ENCODE results near the gene SELENOS. TPM values are rescaled to one million over a fixed set of nuclear protein-coding genes. Genes with fewer than 3 reads are reported as not detected.
"Not testable (repeated sequence)": the region's sequence is repeated elsewhere in the genome, so short reads cannot be mapped to it uniquely, and the experiment has no call there.

SELENOS gene
- total and polyA plus RNA-seq, 12 donors, result 28.4 to 192 (median 43.2) TPM

DNA sequence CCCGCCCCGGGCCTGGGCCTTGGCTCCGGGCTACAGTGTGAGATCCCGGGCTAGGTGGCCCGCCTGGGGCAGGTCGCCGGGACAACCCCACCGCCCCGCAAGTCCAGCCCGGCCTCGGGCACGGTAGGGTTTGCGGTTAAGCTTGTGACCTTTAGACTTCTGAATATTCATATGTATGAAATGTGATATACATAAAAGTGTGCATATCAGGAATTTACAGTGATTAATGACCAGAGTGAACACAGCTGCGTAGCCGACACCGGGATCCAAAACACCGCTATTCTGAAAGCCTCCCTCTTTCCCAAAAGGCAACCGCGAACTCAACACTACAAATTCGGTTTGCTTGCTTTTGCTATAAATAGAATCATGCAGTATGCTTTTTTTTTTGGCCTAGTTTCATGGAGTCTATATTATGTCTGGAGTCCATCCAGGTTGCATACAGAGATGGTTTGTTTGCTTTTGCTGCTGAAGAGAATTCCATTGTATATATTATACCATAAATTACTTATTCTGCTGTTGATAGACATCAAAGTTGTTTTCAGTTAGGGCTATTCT, 18.4 kb upstream of the SELENOS start:
- no peaks in the 10 kb centered on the region for H3K27me3 ChIP-seq
- no peak for DNase-seq
- peak in 2 of 8 donors; percentile 60 to 75 for ATAC-seq
- intact Hi-C loops (cut with DNase I), result loop anchor here in 6 of 10 donors (5.0 to 10.0 kb wide), 5 partner anchors 69 to 357 kb away; partner anchors contain the start of gene TM2D3 (in 2 of the 6)
- H3K4me3 ChIP-seq, result peak overlapping the region; percentile 58 to 99 (median 91)
- peaks cover 0 to 21% (median 4%) of the 10 kb centered on the region in 9 donors for H3K36me3 ChIP-seq
- H3K9me3 ChIP-seq, result no peaks in the 10 kb centered on the region
- 0 to 1% methylated on average over 20 of the region's 20 CpGs for WGBS, 2 donors
- TF ChIP-seq, protein P1, sequence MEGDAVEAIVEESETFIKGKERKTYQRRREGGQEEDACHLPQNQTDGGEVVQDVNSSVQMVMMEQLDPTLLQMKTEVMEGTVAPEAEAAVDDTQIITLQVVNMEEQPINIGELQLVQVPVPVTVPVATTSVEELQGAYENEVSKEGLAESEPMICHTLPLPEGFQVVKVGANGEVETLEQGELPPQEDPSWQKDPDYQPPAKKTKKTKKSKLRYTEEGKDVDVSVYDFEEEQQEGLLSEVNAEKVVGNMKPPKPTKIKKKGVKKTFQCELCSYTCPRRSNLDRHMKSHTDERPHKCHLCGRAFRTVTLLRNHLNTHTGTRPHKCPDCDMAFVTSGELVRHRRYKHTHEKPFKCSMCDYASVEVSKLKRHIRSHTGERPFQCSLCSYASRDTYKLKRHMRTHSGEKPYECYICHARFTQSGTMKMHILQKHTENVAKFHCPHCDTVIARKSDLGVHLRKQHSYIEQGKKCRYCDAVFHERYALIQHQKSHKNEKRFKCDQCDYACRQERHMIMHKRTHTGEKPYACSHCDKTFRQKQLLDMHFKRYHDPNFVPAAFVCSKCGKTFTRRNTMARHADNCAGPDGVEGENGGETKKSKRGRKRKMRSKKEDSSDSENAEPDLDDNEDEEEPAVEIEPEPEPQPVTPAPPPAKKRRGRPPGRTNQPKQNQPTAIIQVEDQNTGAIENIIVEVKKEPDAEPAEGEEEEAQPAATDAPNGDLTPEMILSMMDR (IDR thresholded peaks at IDR 0.05), result no peak
- peak overlapping the region; percentile 90 to 99 (median 96) for H3K27ac ChIP-seq
- peaks cover 0 to 43% (median 34%) of the 10 kb centered on the region in 9 donors for H3K4me1 ChIP-seq

DNA sequence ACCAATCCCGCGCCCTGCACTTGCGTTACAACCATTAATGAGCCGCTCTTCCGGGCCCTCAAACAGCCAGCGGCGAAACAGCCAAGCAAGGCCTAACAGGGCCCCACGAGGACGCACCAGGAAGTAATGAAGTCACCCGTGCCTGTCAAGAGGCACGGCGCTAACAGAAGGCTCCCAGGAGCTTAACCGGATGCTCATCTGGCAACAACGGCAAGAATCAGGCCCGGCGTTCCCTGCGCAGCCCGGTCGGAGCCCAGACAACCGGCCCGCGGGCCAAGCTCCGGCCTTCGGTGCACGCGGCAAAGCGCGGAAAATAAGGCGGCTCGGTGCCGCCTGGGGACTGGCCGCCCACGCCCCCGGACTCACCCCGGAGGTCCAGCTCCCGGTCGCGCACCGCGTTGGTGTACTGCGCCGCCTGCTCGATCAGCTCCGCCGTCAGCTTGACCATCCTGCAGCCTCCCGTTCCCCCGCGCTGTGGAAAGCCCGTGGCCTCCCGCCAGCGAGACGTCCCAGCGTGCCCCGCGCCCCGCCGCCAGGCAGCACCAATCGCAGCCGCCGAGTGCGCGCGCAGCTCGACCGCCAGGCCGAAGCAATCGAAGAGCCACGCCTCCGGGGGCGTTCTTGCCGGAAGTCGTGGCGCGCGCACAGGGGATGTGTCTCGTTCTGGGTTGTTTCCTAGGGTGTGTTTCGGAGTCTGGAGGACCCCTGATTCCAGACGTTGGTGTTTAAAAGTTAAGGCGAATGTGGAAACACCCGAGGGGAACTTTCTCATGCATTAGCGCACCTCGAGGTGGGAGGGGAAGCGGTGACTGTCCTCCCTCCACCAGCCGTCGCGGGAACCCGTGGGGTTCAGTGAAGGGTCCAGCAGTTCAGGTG, 17.7 kb upstream of the SELENOS start, which contains the start of gene SNRPA1:
TSS of gene SNRPA1 (minus strand) at position 518 of the 876 bp plus-strand sequence. CDS start at position 448, 70 bp downstream.
- TF ChIP-seq, protein P1 (IDR thresholded peaks at IDR 0.05), result no peak
- H3K36me3 ChIP-seq, result peaks cover 0 to 29% (median 11%) of the 10 kb centered on the region in 9 donors
- intact Hi-C loops (cut with DNase I), result loop anchor here in 6 of 10 donors (5.0 to 10.0 kb wide), 5 partner anchors 70 to 357 kb away; partner anchors contain the start of gene TM2D3 (in 2 of the 6)
- peak within 1 kb of the TSS; percentile 58 to 99 (median 91) for H3K4me3 ChIP-seq
- H3K4me1 ChIP-seq, result peaks cover 0 to 43% (median 34%) of the 10 kb centered on the region in 9 donors
- H3K27ac ChIP-seq, result peak within 1 kb of the TSS; percentile 90 to 99 (median 96)
- no peaks in the 10 kb centered on the region for H3K9me3 ChIP-seq
- ATAC-seq, result peak; percentile 93 to 96 (median 94)
- H3K27me3 ChIP-seq, result no peaks in the 10 kb centered on the region
- WGBS, 2 donors, result 0 to 1% methylated on average over 87 of the region's 87 CpGs
- DNase-seq, result peak; percentile 97 to 99

DNA sequence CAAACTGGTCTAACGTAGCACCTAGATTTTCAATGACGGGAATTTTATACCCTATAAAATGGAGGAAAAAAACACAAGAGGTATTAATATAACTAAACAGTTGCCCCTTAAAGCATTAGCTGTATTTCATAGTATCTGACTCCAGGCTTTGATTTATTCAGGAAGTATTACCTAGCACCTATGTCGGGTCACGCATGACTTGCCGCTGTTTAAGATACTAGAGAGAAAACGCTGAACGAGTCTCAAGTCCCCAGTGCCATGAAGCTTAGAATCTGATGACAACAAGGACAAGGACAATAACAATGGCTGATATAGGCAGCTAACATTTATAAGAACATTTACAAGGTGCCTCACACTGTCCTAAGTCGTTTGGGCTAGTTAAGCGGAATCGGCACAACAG, 15.8 kb upstream of the SELENOS start:
- intact Hi-C loops (cut with DNase I), result loop anchor here in 1 of 10 donors (10.0 kb wide), 2 partner anchors 72 to 202 kb away; no protein-coding TSS in a partner anchor
- H3K36me3 ChIP-seq, result peaks cover 0 to 47% (median 12%) of the 10 kb centered on the region in 9 donors
- H3K27ac ChIP-seq, result peak overlapping the region in 3 of 10 donors; percentile 41 to 99 (median 98)
- ATAC-seq (no peak), DNase-seq (no peak)
- H3K4me3 ChIP-seq, result peak overlapping the region in 9 of 10 donors; percentile 58 to 99 (median 90)
- peaks cover 0 to 43% (median 34%) of the 10 kb centered on the region in 9 donors for H3K4me1 ChIP-seq
- no peaks in the 10 kb centered on the region for H3K27me3 ChIP-seq
- TF ChIP-seq, protein P1 (IDR thresholded peaks at IDR 0.05), result no peak
- no peaks in the 10 kb centered on the region for H3K9me3 ChIP-seq
- 82 to 85% methylated on average over 10 of the region's 10 CpGs for WGBS, 2 donors

DNA sequence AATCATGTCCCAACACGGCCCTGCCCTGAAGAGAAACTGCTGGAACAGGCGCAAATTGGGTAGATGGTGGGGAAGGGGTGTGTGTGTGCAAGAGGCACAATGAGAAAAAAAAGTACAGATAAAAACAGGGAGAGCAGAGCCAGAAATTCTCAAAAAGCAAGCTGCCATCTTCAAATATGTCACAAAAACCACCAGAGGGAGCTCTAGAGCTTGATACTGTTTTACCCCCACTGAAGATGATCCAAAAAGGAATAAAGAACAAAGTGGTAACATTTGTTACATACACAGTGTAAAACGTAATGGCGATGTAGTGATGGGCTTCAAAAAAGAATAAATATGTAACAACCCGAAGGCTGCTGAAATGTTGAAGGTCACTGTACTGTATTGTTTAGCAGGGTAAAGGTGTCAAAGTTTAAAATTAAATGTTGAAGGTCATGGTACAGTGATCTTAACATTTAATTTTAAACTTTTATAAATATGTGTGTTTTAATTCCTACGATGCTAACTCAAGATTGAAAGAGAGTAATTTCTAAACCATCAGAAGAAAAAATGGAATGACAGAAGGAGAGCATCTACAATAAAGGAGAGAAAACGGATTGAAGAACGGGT, 11.7 kb upstream of the SELENOS start:
- 81 to 87% methylated on average over 8 of the region's 8 CpGs for WGBS, 2 donors
- H3K27ac ChIP-seq, result no peak overlapping the region
- ATAC-seq, result peak in 3 of 8 donors; percentile 15 to 46 (median 28)
- H3K9me3 ChIP-seq, result no peaks in the 10 kb centered on the region
- intact Hi-C loops (cut with DNase I), result no loop called here
- TF ChIP-seq, protein P1 (IDR thresholded peaks at IDR 0.05), result peak; percentile 29 to 73 (median 66)
- H3K36me3 ChIP-seq, result peaks cover 0 to 88% (median 28%) of the 10 kb centered on the region in 9 donors
- DNase-seq, result no peak
- H3K4me1 ChIP-seq, result peaks cover 0 to 28% (median 24%) of the 10 kb centered on the region in 9 donors
- H3K4me3 ChIP-seq, result no peak overlapping the region
- no peaks in the 10 kb centered on the region for H3K27me3 ChIP-seq

DNA sequence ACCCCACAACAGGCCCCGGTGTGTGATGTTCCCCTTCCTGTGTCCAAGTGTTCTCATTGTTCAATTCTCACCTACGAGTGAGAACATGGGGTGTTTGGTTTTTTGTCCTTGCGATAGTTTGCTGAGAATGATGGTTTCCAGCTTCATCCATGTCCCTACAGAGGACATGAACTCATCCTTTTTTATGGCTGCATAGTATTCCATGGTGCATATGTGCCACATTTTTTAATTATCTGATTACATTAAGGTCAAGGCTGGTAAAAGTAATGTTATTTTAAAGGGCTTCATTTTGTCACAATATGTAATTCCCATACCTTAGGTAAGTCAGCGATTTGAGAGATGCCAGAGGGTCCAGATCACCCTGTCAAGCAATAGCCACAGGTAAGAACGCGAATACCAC, 10.1 kb upstream of the SELENOS start:
- ATAC-seq; intact Hi-C loops (cut with DNase I); H3K27me3 ChIP-seq; H3K27ac ChIP-seq; DNase-seq; H3K4me3 ChIP-seq; H3K9me3 ChIP-seq: not testable (repeated sequence)
- H3K36me3 ChIP-seq, result peaks cover 0 to 100% (median 35%) of the 10 kb centered on the region in 9 donors
- peaks cover 0 to 11% (median 8%) of the 10 kb centered on the region in 9 donors for H3K4me1 ChIP-seq
- 96 to 99% methylated on average over 6 of the region's 6 CpGs for WGBS, 2 donors
